HEK293 (cell line): ENCODE data around the gene SLC25A22.

Source experiments
- CTCF ChIA-PET: fragments of 350-600 bp; formaldehyde crosslinking; extraction: SDS; loops from one replicate; lab custom pipeline; 2021; ENCODE audit warnings: antibody characterized with exemption; lab: Yijun Ruan, JAX
- POLR2A ChIA-PET: fragments of 300-600 bp; formaldehyde crosslinking; extraction: SDS; loops from one replicate; lab custom pipeline; 2020; ENCODE audit warnings: antibody characterized with exemption, inconsistent platforms; lab: Yijun Ruan, JAX
- H3K27ac ChIP-seq: fragments of 200-500 bp; sonication (Bioruptor generic); 2 replicates; pipeline ENCODE4 v1.5.1; 2014; ENCODE audit warnings: low read depth, low read length, control low read depth, inconsistent platforms; ENCODE audit errors: extremely low read depth
- H3K36me3 ChIP-seq, 2 experiments: fragments of 200-500 bp in 1 of 2; sonication (Bioruptor generic) in 1 of 2; 1 replicate in 1 of 2; 2 replicates in 1 of 2; pipeline ENCODE4 v1.5.1; 2014 to 2017; ENCODE audit warnings: inconsistent platforms in 2 of 2, low read length in 2 of 2; ENCODE audit not compliant: control insufficient read depth in 2 of 2, insufficient read depth in 1 of 2
- H3K4me1 ChIP-seq: fragments of 200-500 bp; sonication (Bioruptor generic); 2 replicates; pipeline ENCODE4 v1.5.1; 2014; ENCODE audit warnings: mild to moderate bottlenecking, low read length, inconsistent platforms; ENCODE audit not compliant: control insufficient read depth, insufficient read depth
- H3K4me3 ChIP-seq: 2 replicates; pipeline ENCODE4 v1.5.1; 2011; ENCODE audit warnings: low read depth, mild to moderate bottlenecking, control low read depth, low read length, moderate library complexity
- H3K9me3 ChIP-seq: fragments of 200-500 bp; sonication (Bioruptor generic); 2 replicates; pipeline ENCODE4 v1.5.1; 2014; ENCODE audit warnings: low read depth, low read length, inconsistent platforms; ENCODE audit not compliant: control insufficient read depth, insufficient read depth
- EGR2 ChIP-seq: fragments of 450-650 bp; formaldehyde crosslinking; IDR thresholded peaks from 2 replicates; pipeline ENCODE4 v1.5.1; 2016; ENCODE audit warnings: low read depth, missing biosample characterization, missing genetic modification characterization
- FEZF1 ChIP-seq: fragments of 450-650 bp; formaldehyde crosslinking; IDR thresholded peaks from 2 replicates; pipeline ENCODE4 v1.5.1; 2016; ENCODE audit warnings: missing biosample characterization, missing genetic modification characterization
- GLIS2 ChIP-seq: fragments of 450-650 bp; formaldehyde crosslinking; IDR thresholded peaks from 2 replicates; pipeline ENCODE4 v1.5.1; 2016; ENCODE audit warnings: missing biosample characterization, missing genetic modification characterization
- PRDM1 ChIP-seq: fragments of 450-650 bp; formaldehyde crosslinking; IDR thresholded peaks from 2 replicates; pipeline ENCODE4; 2016; ENCODE audit warnings: missing biosample characterization, missing genetic modification characterization
- SCRT2 ChIP-seq: fragments of 450-650 bp; formaldehyde crosslinking; IDR thresholded peaks from 2 replicates; pipeline ENCODE4 v1.5.1; 2016; ENCODE audit warnings: missing biosample characterization, missing genetic modification characterization
- ZBTB20 ChIP-seq: fragments of 450-650 bp; formaldehyde crosslinking; IDR thresholded peaks from 2 replicates; pipeline ENCODE4 v1.5.1; 2016; ENCODE audit warnings: missing biosample characterization, missing genetic modification characterization
- ZBTB48 ChIP-seq: fragments of 450-650 bp; formaldehyde crosslinking; IDR thresholded peaks from 2 replicates; pipeline ENCODE4 v1.5.1; 2016; ENCODE audit warnings: missing biosample characterization, missing genetic modification characterization
- ZBTB49 ChIP-seq: fragments of 450-650 bp; formaldehyde crosslinking; IDR thresholded peaks from 2 replicates; pipeline ENCODE4 v1.5.1; 2016; ENCODE audit warnings: missing biosample characterization, missing genetic modification characterization, low read depth
- ZEB2 ChIP-seq: fragments of 450-650 bp; formaldehyde crosslinking; IDR thresholded peaks from 2 replicates; pipeline ENCODE4 v1.5.1; 2016; ENCODE audit warnings: missing biosample characterization, missing genetic modification characterization
- ZFHX2 ChIP-seq: fragments of 450-650 bp; formaldehyde crosslinking; conservative IDR thresholded peaks from 2 replicates; pipeline ENCODE4 v1.5.1; 2016; ENCODE audit warnings: missing biosample characterization, missing genetic modification characterization
- ZNF114 ChIP-seq: fragments of 450-650 bp; formaldehyde crosslinking; IDR thresholded peaks from 2 replicates; pipeline ENCODE4 v1.5.0; 2017; ENCODE audit warnings: missing biosample characterization, missing genetic modification characterization
- ZNF132 ChIP-seq: fragments of 450-650 bp; formaldehyde crosslinking; IDR thresholded peaks from 2 replicates; pipeline ENCODE4 v1.5.1; 2017; ENCODE audit warnings: missing biosample characterization, missing genetic modification characterization, borderline replicate concordance
- ZNF18 ChIP-seq: fragments of 450-650 bp; formaldehyde crosslinking; IDR thresholded peaks from 2 replicates; pipeline ENCODE4 v1.5.1; 2016; ENCODE audit warnings: missing biosample characterization, missing genetic modification characterization
- ZNF280C ChIP-seq: fragments of 450-650 bp; formaldehyde crosslinking; IDR thresholded peaks from 2 replicates; pipeline ENCODE4 v1.5.1; 2016; ENCODE audit warnings: missing biosample characterization, missing genetic modification characterization
- ZNF335 ChIP-seq: fragments of 450-650 bp; formaldehyde crosslinking; conservative IDR thresholded peaks from 2 replicates; pipeline ENCODE4 v1.5.1; 2016; ENCODE audit warnings: missing biosample characterization, missing genetic modification characterization
- ZNF366 ChIP-seq: fragments of 450-650 bp; formaldehyde crosslinking; conservative IDR thresholded peaks from 2 replicates; pipeline ENCODE4 v1.5.1; 2016; ENCODE audit warnings: missing biosample characterization, missing genetic modification characterization
- ZNF473 ChIP-seq: fragments of 450-650 bp; formaldehyde crosslinking; IDR thresholded peaks from 2 replicates; pipeline ENCODE4 v1.5.1; 2017; ENCODE audit warnings: missing biosample characterization, missing genetic modification characterization
- ZNF501 ChIP-seq: fragments of 450-650 bp; formaldehyde crosslinking; IDR thresholded peaks from 2 replicates; pipeline ENCODE4 v1.5.1; 2016; ENCODE audit warnings: missing biosample characterization, missing genetic modification characterization
- ZNF548 ChIP-seq: fragments of 450-650 bp; formaldehyde crosslinking; IDR thresholded peaks from 2 replicates; pipeline ENCODE4 v1.5.1; 2016; ENCODE audit warnings: missing biosample characterization, missing genetic modification characterization
- ZNF600 ChIP-seq: fragments of 450-650 bp; formaldehyde crosslinking; IDR thresholded peaks from 2 replicates; pipeline ENCODE4 v1.5.1; 2016; ENCODE audit warnings: missing biosample characterization, missing genetic modification characterization
- ZNF658 ChIP-seq: fragments of 450-650 bp; formaldehyde crosslinking; IDR thresholded peaks from 2 replicates; pipeline ENCODE4; 2016; ENCODE audit warnings: missing biosample characterization, missing genetic modification characterization
- ZNF670 ChIP-seq: fragments of 450-650 bp; formaldehyde crosslinking; IDR thresholded peaks from 2 replicates; pipeline ENCODE4 v1.5.1; 2016; ENCODE audit warnings: missing biosample characterization, missing genetic modification characterization, low read depth
- ZNF707 ChIP-seq: fragments of 450-650 bp; formaldehyde crosslinking; IDR thresholded peaks from 2 replicates; pipeline ENCODE4 v1.5.1; 2016; ENCODE audit warnings: missing biosample characterization, missing genetic modification characterization
- ZNF777 ChIP-seq: fragments of 450-650 bp; formaldehyde crosslinking; IDR thresholded peaks from 2 replicates; pipeline ENCODE4 v1.5.1; 2017; ENCODE audit warnings: missing biosample characterization, missing genetic modification characterization, borderline replicate concordance
- ZNF791 ChIP-seq: fragments of 450-650 bp; formaldehyde crosslinking; IDR thresholded peaks from 2 replicates; pipeline ENCODE4 v1.5.1; 2016; ENCODE audit warnings: missing biosample characterization, missing genetic modification characterization
- TF ChIP-seq, protein P1 (sequence below): fragments of 450-650 bp; formaldehyde crosslinking; IDR thresholded peaks from 2 replicates; pipeline ENCODE4 v1.5.1; 2017; ENCODE audit warnings: missing biosample characterization, mild to moderate bottlenecking, missing genetic modification characterization, moderate library complexity

Gene SLC25A22

GRCh38 chr11:786235-787083 lies 11.6 kb downstream of the SLC25A22 start:
- CTCF ChIA-PET, result interaction anchor here (0.7 kb wide), 1 partner anchor 18 kb away, joined by 3 read pairs; no protein-coding TSS in a partner anchor
- H3K4me1 ChIP-seq, result no peaks in the 10 kb centered on the region
- no peak for TF ChIP-seq ZNF501 (tag by site-specific recombination)
- peak; percentile 81 for TF ChIP-seq ZFHX2 (tag by site-specific recombination)
- no peak for TF ChIP-seq ZNF777
- TF ChIP-seq, protein P1, sequence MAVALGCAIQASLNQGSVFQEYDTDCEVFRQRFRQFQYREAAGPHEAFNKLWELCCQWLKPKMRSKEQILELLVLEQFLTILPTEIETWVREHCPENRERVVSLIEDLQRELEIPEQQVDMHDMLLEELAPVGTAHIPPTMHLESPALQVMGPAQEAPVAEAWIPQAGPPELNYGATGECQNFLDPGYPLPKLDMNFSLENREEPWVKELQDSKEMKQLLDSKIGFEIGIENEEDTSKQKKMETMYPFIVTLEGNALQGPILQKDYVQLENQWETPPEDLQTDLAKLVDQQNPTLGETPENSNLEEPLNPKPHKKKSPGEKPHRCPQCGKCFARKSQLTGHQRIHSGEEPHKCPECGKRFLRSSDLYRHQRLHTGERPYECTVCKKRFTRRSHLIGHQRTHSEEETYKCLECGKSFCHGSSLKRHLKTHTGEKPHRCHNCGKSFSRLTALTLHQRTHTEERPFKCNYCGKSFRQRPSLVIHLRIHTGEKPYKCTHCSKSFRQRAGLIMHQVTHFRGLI (tag by site-specific recombination), result peak; percentile 67; the same call in 1 of the 2 replicates
- TF ChIP-seq ZNF707 (tag by site-specific recombination), result no peak
- no peak for TF ChIP-seq FEZF1 (tag by site-specific recombination)
- no peak for TF ChIP-seq ZBTB49 (tag by site-specific recombination)
- TF ChIP-seq ZNF132 (tag by site-specific recombination), result no peak
- TF ChIP-seq ZNF548, result no peak
- no peak for TF ChIP-seq ZNF791 (tag by site-specific recombination)
- TF ChIP-seq ZNF600 (tag by site-specific recombination), result 0 out of 2 replicates have a peak, but pooled peaks have one; percentile 15
- peak; percentile 79 for TF ChIP-seq EGR2 (tag by site-specific recombination)
- no peak for TF ChIP-seq ZNF335 (tag by site-specific recombination)
- no peak for TF ChIP-seq ZNF473
- TF ChIP-seq ZNF18 (tag by site-specific recombination), result no peak
- no peak for TF ChIP-seq ZBTB48 (tag by site-specific recombination)
- TF ChIP-seq ZNF658 (tag by site-specific recombination), result no peak
- no peak for TF ChIP-seq ZNF366 (tag by site-specific recombination)
- no peak for TF ChIP-seq ZEB2 (tag by site-specific recombination)
- TF ChIP-seq ZNF280C, result no peak
- TF ChIP-seq ZNF114 (tag by site-specific recombination), result no peak
- no peak for TF ChIP-seq ZNF670 (tag by site-specific recombination)
- 0 out of 2 replicates have a peak, but pooled peaks have one; percentile 21 for TF ChIP-seq GLIS2
- TF ChIP-seq SCRT2 (tag by site-specific recombination), result peak; percentile 64; the same call in 1 of the 2 replicates
- no peak for TF ChIP-seq ZBTB20 (tag by site-specific recombination)
- TF ChIP-seq PRDM1 (tag by site-specific recombination), result no peak
- TF ChIP-seq, all 188 proteins: peak for 6
- Histone ChIP-seq H3K4me3 (no peak overlapping the region), H3K9me3 (no peaks in the 10 kb centered on the region), H3K27ac (no peak overlapping the region), H3K36me3 (peaks cover 0 to 32% of the 10 kb centered on the region in 2 experiments; a peak in 2 of 3 replicates)
- POLR2A ChIA-PET, result interaction anchor here (1.4 to 1.5 kb wide), 2 partner anchors 9 to 33 kb away, joined by 6 read pairs; partner anchors contain the start of genes GATD1 and PNPLA2
